Smooth muscle cell of the coronary artery (primary cell): ENCODE data around the gene ATF7IP. TPM values are rescaled to one million over a fixed set of nuclear protein-coding genes. Genes with fewer than 3 reads are reported as not detected.

Source experiments
- total RNA-seq: library from RNA; depleted of rRNA; stranded (reverse); fragments of >200 nt; gene quantifications from 2 replicates; pipeline ENCODE4 v1.2.3, GENCODE V29; 2014; ENCODE audit warnings: low replicate concordance

The ATF7IP gene
- total RNA-seq = 11.1 and 15.0 TPM in 2 replicates

GRCh38 chr12:14365294-14366208 lies at the start of gene ATF7IP:
TSS of gene ATF7IP (plus strand) at chr12:14365682. CDS start at chr12:14423916, 58,234 bp downstream.

Other genes starting within 250 kb of the ATF7IP start
- 0.38 and 1.1 TPM in 2 replicates for gene PLBD1, start 202.2 kb downstream of the ATF7IP start, total RNA-seq